Measurements from ENCODE around the gene SUN3.

DNA sequence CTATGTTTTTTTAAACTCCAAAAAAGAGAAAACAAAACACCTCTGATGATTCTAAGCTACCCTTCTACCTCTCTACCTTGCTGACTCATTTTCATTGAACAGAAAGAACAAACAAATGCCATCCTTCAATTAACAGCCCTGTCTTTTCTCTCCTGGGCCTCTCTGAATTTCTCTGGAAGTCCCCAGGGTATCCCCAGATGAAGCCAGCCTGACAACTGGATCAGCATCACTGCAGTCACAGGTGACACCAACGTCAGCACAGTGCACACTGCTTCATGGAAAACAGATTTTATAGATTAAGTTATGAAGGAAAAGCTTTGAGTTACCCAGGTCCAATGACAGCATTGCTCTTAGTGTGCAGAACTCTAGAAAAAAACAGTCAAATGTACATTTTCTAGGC lies 55.2 kb downstream of the SUN3 start:
- TF ChIP-seq, protein P1, sequence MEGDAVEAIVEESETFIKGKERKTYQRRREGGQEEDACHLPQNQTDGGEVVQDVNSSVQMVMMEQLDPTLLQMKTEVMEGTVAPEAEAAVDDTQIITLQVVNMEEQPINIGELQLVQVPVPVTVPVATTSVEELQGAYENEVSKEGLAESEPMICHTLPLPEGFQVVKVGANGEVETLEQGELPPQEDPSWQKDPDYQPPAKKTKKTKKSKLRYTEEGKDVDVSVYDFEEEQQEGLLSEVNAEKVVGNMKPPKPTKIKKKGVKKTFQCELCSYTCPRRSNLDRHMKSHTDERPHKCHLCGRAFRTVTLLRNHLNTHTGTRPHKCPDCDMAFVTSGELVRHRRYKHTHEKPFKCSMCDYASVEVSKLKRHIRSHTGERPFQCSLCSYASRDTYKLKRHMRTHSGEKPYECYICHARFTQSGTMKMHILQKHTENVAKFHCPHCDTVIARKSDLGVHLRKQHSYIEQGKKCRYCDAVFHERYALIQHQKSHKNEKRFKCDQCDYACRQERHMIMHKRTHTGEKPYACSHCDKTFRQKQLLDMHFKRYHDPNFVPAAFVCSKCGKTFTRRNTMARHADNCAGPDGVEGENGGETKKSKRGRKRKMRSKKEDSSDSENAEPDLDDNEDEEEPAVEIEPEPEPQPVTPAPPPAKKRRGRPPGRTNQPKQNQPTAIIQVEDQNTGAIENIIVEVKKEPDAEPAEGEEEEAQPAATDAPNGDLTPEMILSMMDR (IDR thresholded peaks at IDR 0.05), result no peak
- no peak for TF ChIP-seq POLR2A (IDR thresholded peaks at IDR 0.05)
